AML-193 (cell line): ENCODE results near the gene DNAJC6.

ENCODE experiments used
- DNase-seq, 2 experiments: peaks; one replicate each; lab custom pipeline; 2025; lab: John Stamatoyannopoulos, UW

DNAJC6 gene

GRCh38 chr1:65292861-65293593 is 16.3 kb upstream of the DNAJC6 start:
- no peak for DNase-seq

DNA sequence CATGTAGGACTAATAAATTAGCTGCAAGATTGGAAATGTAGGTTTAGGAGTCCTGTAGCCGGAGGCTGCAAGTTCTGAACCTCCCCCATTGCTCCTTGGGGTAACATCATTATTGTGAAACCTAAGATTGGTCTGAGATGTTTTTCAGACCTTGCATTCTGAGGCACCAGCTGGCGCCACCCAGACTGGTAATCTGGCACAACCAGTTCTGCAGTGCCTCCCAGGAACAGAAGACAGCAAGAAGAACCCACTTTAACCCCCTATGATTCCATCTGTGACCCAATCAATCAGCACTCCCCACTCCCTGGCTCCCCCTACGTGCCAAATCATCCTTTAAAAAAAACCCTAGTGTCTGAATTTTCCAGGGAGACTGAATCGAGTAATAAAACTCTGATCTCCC is 11.6 kb upstream of the DNAJC6 start:
- no peak for DNase-seq

- no peak for DNase-seq
Observed at GRCh38 chr1:65299328-65299727, 10.0 kb upstream of the DNAJC6 start.

GRCh38 chr1:65308781-65309303 is 501 bp upstream of the DNAJC6 start:
- no peak for DNase-seq

DNA sequence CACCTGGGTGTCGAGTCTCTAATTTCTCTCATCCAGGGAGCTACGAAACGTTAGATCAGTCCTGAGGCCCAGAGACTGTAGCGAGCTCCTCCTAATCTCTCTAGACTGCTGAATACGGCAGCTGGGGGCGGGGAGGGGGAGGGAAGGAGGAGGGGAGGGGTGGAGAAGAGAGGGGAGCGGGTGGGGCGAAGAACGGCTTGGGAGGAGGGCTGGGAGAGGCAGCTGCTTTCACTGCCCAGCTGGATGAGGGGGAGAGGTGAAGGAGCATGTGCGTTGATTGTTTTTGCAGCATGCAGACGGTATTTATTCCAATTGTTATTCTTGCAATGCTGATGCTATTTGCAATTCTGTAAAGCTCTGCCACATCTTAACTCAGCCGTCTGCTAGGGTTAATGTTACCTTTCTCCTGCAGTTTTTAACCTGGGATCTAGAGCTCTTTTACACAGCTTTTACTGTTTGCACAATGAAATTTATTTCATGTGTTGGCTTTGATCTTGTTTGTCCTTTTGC is 790 bp downstream of the DNAJC6 start:
- DNase-seq, result no peak

DNA sequence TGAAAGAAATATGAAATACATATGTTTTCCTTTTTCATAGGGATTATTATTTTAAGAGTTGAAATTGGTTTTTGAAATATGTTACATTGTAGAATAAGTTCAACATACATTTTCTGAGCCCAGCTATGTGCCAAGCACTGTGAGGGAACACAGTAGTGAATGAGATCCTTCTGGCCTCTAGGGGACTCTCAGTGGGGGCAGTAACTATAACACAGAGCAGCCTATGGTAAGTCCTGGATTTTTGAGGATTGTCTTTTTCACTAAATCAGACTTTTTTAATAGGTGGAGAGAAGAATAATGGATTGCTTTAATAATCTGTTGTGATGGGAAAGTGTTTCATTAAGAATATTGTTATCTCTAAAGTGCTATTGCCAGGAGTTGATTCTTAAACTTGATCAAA is 2.4 kb downstream of the DNAJC6 start:
- no peak for DNase-seq

DNA sequence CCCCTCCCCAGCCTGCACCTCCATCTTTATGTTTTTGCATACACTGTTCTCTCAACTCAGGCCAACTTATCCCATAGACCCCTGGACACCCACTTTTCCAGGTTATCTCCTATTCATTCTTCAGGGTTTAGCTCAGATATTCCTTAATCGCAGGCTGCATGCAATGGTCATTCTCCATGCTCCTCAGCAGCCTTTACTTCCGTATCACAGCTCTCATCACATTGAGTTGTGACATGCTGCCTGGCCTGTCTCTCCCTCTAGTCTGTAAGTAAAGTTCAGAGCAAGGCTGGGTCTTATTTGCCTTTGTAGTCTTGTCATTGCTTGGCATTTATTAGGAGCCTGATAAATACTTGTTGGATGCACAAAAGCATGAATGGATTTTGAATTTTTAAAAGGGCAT is 6.9 kb downstream of the DNAJC6 start:
- DNase-seq, result no peak

- DNase-seq, result no peak
Observed at GRCh38 chr1:65317866-65318653, 8.7 kb downstream of the DNAJC6 start.

DNA sequence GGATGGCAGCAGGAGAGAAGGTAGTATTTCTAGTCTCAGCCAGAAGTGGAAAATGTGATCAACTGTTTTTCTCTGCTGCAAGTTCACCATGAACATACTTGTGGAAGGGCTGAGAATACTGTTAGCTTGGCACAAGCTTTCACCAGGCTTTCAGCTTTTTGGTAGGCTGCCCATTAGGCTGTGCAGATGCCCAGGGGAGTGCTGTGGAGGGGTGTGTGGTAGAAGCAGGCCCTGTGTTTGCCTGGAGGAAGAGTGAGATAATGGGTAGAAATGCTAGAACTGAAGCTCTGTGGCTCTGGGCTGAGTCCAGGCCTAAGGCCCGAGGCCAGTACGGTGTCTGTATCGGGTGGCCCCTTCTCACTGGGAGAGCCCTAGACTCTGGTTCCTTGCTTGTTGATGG is 9.8 kb downstream of the DNAJC6 start:
- no peak for DNase-seq

DNA sequence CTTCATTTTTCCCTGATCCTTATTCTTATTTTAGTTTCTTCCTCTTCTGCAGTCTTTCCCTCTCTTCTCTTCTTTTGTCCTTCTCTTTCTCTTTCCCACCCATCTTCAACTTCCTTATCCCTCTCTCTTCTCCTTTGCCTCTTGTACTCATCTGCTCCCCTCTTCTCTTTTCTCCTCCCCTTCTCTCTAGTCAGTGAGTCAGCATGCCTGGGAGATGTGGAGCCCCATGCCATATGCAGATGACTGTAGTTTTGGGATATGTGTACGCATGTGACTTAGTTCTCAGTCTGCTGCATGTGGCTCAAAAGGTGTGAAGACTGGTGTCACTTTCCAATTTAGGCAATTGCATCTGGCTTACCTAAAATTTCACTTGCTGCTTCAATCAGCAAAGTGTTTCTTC is 10.4 kb downstream of the DNAJC6 start:
- DNase-seq, result no peak

DNA sequence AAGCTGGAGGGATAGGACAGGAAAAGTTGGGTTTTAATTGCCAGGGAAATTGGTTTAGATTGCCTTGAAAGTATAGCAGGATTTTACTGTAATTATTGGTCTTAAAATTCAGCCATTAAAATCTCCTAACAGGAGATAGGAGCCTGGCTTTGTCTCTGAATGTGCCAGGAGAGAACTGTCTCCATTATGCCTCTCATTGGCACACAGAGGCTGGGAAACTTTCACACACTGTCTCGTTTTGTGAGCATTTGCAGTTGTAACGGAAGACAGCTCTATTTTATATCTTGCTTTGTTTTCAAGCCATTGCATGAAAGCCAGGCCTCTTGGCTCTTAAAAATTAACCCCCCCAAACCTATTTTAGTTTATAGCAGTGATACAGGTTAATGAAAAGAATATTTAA is 12.5 kb downstream of the DNAJC6 start:
- no peak for DNase-seq

DNA sequence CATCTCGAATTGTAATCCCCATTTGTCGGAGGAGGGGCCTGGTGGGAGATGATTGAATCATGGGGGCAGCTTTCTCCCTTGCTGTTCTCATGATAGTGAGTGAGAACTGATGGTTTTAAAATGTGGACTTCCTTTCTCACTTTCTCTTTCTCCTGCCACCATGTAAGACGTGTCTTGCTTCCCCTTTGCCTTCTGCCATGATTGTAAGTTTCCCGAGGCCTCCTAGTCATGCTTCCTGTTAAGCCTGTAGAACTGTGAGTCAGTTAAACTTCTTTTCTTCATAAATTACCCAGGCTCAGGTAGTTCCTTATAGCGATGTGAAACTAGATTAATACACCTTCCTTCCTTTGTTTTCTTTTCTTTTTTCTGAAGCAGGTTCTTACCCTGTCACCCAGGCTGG is 13.9 kb downstream of the DNAJC6 start:
- no peak for DNase-seq

GRCh38 chr1:65330021-65330420 is 20.7 kb downstream of the DNAJC6 start:
- DNase-seq, result no peak

GRCh38 chr1:65330822-65331221 is 21.5 kb downstream of the DNAJC6 start:
- DNase-seq, result no peak

GRCh38 chr1:65332821-65333220 is 23.5 kb downstream of the DNAJC6 start:
- DNase-seq, result no peak

DNA sequence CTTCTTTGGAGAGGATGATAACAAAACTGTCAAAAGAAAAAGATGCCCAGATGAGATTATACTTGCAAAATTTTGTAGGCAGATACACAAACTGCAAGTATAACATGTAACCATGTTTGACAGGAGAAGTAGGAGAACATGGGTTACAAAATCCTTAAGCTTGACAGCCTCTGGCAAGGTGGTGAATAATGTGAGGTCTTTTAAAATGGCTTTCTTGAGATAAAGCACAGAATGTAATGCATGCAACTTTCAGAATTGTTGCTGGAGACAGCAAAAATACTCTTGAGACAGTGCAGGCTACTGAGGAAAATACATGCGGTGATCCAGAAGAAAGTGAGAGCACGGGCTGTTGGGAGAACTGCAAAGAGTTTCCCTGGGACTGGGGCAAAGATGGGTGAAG is 24.7 kb downstream of the DNAJC6 start:
- no peak for DNase-seq

DNA sequence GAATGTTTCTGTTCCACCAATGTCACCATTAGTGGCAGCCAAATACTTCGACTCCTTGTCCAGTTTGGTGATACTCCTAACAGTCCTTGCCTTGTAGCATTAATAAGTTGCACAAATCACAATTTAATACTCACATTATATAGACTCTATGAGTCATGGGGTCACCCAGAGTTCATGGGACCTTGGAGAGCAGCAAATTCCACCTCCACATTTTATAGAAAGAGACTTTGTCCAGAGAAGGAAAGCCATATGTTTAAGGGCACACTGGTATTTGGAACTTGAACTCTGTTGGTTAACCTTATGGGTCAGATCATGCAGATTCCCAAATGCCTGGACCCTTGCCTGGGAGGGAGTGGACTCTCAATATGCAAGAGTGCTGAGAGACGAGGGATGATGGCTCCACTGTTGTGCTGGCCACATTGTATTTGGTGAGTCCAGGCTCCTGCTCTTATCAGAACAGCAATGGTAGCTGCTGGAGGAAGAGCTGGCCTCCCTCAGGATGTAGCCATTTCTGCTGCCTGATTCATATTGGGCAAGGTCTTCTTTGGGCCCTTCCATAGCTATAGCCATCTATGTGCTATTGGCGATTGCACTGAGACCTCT is 30.6 kb downstream of the DNAJC6 start:
- no peak for DNase-seq

GRCh38 chr1:65341381-65341780 is 32.0 kb downstream of the DNAJC6 start:
- DNase-seq, result no peak

GRCh38 chr1:65343286-65343685 is 33.9 kb downstream of the DNAJC6 start:
- DNase-seq, result no peak

- peak; percentile 39 to 43 for DNase-seq
Observed at GRCh38 chr1:65344171-65344814, 35.0 kb downstream of the DNAJC6 start.

GRCh38 chr1:65346190-65346589 is 36.8 kb downstream of the DNAJC6 start:
- no peak for DNase-seq

GRCh38 chr1:65355031-65355712 is 45.8 kb downstream of the DNAJC6 start:
- no peak for DNase-seq
